Central memory CD4-positive, alpha-beta T cell (primary cell): ENCODE results near the gene DNAJB2.
"Not testable (repeated sequence)": the region's sequence is repeated elsewhere in the genome, so short reads cannot be mapped to it uniquely, and the experiment has no call there.

Source experiments
- DNase-seq: peaks from one replicate; pipeline ENCODE4 v3.0.0; 2022

The DNAJB2 gene

GRCh38 chr2:219285894-219286425, 6.8 kb downstream of the DNAJB2 start:
- DNase-seq: no peak

GRCh38 chr2:219286436-219287115, 7.4 kb downstream of the DNAJB2 start:
- DNase-seq: no peak

GRCh38 chr2:219287116-219287440, 7.9 kb downstream of the DNAJB2 start:
- not testable (repeated sequence) for DNase-seq

GRCh38 chr2:219287580-219288265, 8.6 kb downstream of the DNAJB2 start:
- DNase-seq: no peak

GRCh38 chr2:219289195-219289536, 10.0 kb downstream of the DNAJB2 start:
- DNase-seq: no peak

- no peak for DNase-seq
These were observed 10.6 kb downstream of the DNAJB2 start for GRCh38 chr2:219289537-219290361.

GRCh38 chr2:219290381-219291171, 11.4 kb downstream of the DNAJB2 start:
- DNase-seq: no peak

GRCh38 chr2:219291394-219291793, 12.2 kb downstream of the DNAJB2 start:
- DNase-seq: no peak

GRCh38 chr2:219291910-219292490, 12.8 kb downstream of the DNAJB2 start:
- no peak for DNase-seq

GRCh38 chr2:219292616-219293015, 13.4 kb downstream of the DNAJB2 start:
- DNase-seq: no peak

GRCh38 chr2:219293736-219294231, 14.6 kb downstream of the DNAJB2 start:
- no peak for DNase-seq

- peak; percentile 86 for DNase-seq
These were observed 15.5 kb downstream of the DNAJB2 start for GRCh38 chr2:219294356-219295351.

- DNase-seq: no peak
These were observed 17.0 kb downstream of the DNAJB2 start for GRCh38 chr2:219296142-219296541.

GRCh38 chr2:219296631-219297391, 17.6 kb downstream of the DNAJB2 start:
- DNase-seq: no peak

- no peak for DNase-seq
These were observed 18.7 kb downstream of the DNAJB2 start for GRCh38 chr2:219297766-219298456.

- DNase-seq: peak; percentile 78
These were observed 19.7 kb downstream of the DNAJB2 start for GRCh38 chr2:219298759-219299371.

- DNase-seq: no peak
These were observed 20.2 kb downstream of the DNAJB2 start for GRCh38 chr2:219299372-219299760.

- DNase-seq: no peak
These were observed 20.9 kb downstream of the DNAJB2 start for GRCh38 chr2:219300022-219300421.

GRCh38 chr2:219302412-219302968, 23.3 kb downstream of the DNAJB2 start:
- DNase-seq: no peak
